GM18505 (cell line): Measurements from ENCODE around the gene TMEM223.

Experiments
- ATAC-seq: cut with Tn5 transposase; IDR thresholded peaks from one replicate; pipeline ENCODE4 v1.9.1; 2021; ENCODE audit not compliant: unreplicated experiment
- POLR2A ChIP-seq: IDR thresholded peaks from 4 replicates; pipeline ENCODE4 v1.6.1; 2011; ENCODE audit warnings: borderline replicate concordance; ENCODE audit not compliant: insufficient read depth, insufficient read length; ENCODE audit errors: extremely low read depth

Gene TMEM223

DNA sequence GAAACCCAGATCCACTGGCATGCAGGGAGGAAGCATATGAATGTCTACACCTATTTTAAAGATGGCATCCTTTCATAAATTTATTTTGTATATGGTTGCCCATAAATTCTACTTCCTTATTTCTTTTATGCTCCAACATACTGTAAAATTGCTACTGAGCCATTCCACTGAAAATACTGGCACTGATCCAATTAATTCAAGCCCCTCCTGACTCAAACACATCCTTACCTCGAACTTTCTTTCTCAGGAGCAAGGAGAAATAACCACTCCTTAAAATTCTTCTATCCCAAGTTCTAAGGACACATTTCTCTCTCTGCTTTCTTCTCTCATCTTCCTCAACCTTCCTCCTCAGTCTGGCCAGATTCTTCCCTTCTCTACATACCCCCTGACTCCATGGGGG, 18.9 kb upstream of the TMEM223 start:
- TF ChIP-seq POLR2A = no peak
- ATAC-seq = no peak

DNA sequence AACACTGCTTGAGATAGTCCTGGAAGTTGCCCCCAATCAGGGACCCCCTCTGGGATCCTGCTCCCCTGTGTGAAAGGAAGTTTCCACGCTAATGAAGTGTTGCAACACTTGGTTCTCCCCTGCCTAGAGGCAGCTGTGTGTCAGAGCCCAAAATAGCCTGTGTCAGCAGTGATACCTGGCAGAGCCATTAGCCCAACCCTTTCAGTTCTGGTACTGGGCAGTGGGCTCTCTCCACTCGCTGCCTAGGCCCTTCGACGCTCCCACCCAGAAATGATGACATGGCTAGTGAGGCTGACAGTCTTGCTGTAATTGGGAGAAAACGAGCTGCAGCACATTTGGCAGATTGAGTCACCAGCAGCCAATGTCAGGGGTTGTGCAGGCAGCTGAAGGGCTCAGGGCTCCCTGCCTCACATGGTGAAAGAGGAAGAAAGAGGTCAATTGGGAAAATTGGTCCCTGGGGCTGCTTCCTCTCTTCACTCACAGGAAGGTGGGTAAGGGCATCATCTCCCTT, 14.9 kb upstream of the TMEM223 start:
- no peak for TF ChIP-seq POLR2A
- ATAC-seq = no peak

GRCh38 chr11:62805961-62806441, 14.2 kb upstream of the TMEM223 start:
- ATAC-seq = no peak
- TF ChIP-seq POLR2A = no peak

DNA sequence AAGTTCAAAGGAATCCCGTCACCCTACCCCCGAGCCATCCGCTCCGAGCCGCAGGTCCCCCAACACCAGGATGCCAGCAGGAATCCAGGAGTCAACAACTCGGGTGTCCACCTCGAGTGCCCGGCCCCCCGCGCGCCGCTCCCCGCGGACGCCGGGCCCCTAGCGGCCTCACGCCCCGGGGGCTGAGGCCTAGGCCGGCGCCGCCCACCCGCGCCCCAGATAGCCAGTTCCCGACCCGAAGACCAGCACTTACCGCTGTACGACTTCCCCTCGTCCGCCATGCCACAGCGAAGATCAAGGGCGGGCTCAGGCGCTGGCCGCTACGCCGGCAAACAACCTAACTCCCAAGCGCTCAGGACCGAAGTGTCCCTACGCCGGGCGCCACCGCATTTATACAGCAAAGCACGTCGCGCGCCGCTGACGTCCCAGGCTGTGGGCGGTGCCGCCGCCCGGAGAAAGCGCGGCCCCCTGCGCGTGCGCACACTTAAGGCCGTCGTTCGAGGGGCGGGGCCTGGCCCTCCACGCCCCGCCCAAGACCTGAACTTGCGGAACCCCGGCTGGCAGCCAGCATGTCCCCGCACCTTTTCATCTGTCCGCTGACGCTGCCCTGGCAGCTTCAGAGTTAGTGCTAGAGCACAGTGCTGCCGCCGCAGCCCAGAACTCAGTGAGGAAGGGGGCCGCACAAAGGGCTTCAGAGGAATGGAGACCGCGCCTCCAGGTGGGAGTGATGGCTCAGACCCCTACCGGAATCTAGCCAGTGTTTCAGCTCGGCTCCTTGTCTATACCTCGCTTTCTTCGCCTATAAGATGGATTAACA, 13.5 kb upstream of the TMEM223 start, which contains the start of gene NXF1:
Gene NXF1 (minus strand): TSS at position 365 of the 817 bp plus-strand sequence. CDS start 84 bp downstream, at position 281.
- peak; percentile 100 for TF ChIP-seq POLR2A
- peak; percentile 83 for ATAC-seq

DNA sequence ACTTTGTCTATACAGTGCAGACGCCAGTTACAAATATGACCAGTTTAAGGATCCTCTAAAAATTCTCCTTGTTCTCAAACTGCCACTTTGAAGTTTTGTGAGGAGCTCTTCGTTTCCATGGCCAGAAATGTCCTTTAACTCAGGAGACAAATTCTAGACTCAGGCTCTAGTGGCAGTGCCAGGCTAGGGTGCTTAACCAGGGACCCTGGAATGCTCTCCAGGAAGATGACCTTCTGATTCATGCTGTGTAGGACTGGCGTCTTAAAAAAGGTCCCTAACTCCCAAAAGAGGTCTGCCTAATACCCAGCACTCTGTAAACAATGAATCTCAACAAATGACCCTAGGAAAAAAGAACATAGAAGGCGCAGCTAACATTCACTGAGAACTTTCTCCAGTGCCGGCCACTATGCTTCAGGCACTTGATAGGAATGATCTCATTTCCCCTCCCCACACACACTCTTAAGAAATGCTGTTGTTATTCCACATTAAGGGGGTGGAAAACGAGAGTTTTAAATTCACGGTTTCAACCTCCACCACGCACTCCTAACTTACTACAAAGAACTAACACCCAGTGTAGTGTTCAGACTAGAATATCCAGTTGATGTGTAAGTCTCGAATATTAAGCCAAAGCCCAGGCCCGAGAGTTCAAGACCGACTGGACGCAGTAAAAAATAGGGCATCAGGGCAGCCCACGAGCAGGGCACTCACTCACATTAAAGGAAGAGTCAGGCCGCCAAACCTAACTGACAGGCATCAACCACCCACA, 12.7 kb upstream of the TMEM223 start:
- ATAC-seq = no peak
- TF ChIP-seq POLR2A = no peak

DNA sequence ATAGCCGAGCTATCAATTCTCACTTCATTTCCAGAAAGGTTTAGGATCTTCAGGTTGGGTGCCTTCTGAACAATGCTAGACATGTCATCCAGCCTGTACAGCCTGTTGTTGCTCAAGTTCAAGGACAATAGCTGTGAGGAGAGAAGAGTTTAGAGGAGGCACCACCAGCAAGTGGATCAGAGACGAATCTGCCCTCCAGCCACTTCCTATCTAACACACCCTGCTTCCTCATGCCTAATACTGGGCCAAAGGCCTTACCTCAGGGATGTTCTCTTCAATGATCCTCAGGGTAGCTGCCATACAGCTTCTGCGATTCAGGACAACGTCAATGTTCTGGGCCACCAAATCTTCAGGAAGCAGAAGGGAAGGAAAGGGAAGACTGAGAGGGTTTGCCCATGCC, 9.3 kb upstream of the TMEM223 start:
- no peak for TF ChIP-seq POLR2A
- no peak for ATAC-seq

DNA sequence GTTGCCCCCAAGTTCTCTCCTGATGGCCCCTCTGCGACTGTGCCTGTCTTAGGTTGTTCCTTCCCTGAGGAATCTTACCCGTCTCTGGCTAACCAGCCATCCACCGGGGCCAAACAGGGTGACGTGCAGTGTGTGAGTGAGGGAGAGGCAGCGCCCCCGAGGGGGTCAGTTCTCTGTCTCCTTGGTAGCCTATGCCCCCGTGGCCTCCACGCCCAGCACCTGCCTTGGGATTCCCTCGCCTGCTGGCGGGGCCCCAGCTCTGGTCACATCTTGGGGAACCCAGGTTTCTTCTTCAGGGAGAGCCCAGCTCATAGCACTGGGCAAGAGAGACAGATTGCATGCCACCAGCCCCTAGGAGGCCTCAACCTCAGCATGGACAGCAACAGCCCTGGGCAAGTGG, 7.7 kb upstream of the TMEM223 start:
- ATAC-seq = no peak
- no peak for TF ChIP-seq POLR2A

DNA sequence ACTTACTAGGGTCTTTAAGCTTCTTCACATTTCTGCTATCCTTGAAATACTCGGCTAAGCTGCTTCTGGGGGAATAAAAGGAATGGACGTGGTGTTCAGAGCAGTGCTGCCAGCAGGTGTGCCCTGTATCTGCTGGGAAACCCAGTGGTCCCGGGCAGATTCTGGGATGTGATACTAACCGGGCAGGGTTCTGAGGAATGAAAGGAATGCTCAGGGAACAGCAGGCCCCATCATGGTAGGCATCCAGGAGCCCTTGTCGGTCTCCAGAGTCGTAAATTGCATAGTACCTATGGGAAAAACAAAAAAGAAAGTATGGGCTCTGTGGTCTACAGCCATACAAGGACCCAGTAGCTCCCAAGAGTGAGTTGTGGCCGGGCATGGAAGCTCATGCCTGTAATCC, 4.5 kb upstream of the TMEM223 start:
- ATAC-seq = no peak
- no peak for TF ChIP-seq POLR2A

GRCh38 chr11:62794201-62794775, 2.5 kb upstream of the TMEM223 start:
- no peak for TF ChIP-seq POLR2A
- ATAC-seq = no peak

DNA sequence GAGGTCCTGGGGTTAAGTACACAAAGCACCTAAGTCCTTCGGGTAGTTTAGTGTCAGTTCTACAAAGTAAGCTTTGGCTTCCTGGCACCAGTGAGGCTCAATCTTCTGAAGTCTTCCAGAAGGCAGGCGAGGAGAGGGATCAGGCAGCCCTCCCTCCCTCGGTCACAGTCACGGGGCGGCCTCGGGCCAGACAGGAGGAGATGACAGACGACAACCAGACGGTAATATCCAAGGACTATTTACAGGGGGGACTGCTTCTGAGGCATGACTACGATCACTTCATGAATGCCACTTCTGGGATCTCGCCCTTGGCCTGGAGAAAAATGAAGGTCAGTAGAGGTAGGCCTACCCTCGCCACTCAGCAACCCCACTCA, 383 bp upstream of the TMEM223 start:
- ATAC-seq = peak; percentile 6
- no peak for TF ChIP-seq POLR2A

GRCh38 chr11:62789576-62789975, 2.2 kb downstream of the TMEM223 start:
- ATAC-seq = no peak
- no peak for TF ChIP-seq POLR2A

GRCh38 chr11:62788991-62789390, 2.8 kb downstream of the TMEM223 start:
- ATAC-seq = no peak
- no peak for TF ChIP-seq POLR2A

GRCh38 chr11:62787005-62787759, 4.6 kb downstream of the TMEM223 start, which contains the start of gene TMEM179B:
Gene TMEM179B, plus strand, starts transcription at chr11:62787402. Its CDS starts 30 bp downstream, at chr11:62787432.
- peak; percentile 98 for TF ChIP-seq POLR2A
- ATAC-seq = peak; percentile 56
